ENCODE results near the gene RHOBTB1.

DNA sequence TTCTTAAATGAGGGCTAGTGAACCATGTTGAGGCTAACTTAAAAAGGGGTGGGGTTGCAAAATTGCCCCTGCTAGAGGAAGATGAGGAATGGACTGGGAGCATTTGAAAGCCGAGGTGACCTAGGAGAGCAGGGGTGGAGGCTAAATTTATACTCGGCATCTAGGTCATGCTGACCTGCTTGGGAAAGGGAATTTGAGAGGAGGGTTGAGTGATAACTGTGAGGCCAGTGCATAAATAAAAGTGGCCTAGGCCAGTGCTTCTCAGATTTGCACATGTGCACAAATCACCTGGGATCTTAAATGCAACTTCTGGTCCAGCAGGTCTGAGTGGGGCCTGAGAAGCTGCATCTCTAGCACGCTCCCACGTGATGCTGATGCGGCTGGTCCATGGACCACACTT, 95.3 kb downstream of the RHOBTB1 start:
- TF ChIP-seq, protein P1, sequence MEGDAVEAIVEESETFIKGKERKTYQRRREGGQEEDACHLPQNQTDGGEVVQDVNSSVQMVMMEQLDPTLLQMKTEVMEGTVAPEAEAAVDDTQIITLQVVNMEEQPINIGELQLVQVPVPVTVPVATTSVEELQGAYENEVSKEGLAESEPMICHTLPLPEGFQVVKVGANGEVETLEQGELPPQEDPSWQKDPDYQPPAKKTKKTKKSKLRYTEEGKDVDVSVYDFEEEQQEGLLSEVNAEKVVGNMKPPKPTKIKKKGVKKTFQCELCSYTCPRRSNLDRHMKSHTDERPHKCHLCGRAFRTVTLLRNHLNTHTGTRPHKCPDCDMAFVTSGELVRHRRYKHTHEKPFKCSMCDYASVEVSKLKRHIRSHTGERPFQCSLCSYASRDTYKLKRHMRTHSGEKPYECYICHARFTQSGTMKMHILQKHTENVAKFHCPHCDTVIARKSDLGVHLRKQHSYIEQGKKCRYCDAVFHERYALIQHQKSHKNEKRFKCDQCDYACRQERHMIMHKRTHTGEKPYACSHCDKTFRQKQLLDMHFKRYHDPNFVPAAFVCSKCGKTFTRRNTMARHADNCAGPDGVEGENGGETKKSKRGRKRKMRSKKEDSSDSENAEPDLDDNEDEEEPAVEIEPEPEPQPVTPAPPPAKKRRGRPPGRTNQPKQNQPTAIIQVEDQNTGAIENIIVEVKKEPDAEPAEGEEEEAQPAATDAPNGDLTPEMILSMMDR (IDR thresholded peaks at IDR 0.05), result no peak
- TF ChIP-seq POLR2A (IDR thresholded peaks at IDR 0.05), result no peak
